Tibial nerve (tissue), 3 donors: ENCODE measurements around the gene LSM10.

ENCODE experiments used
- CTCF ChIP-seq, 5 experiments: fragments of 200-600 bp in 3 of 5; fragments of 450-650 bp in 2 of 5; sonication (generic) in 3 of 5; IDR thresholded peaks; one replicate each; pipeline ENCODE4 v1.5.1; 2016 to 2019; ENCODE audit warnings: antibody characterized with exemption in 5 of 5, mild to moderate bottlenecking in 3 of 5, moderate library complexity in 2 of 5
- POLR2A ChIP-seq, 2 donors: fragments of 450-650 bp; IDR thresholded peaks; one replicate each; pipeline ENCODE4 v1.6.1; 2017; ENCODE audit warnings: antibody characterized with exemption in 2 of 2, mild to moderate bottlenecking in 2 of 2, moderate library complexity in 2 of 2

DNA sequence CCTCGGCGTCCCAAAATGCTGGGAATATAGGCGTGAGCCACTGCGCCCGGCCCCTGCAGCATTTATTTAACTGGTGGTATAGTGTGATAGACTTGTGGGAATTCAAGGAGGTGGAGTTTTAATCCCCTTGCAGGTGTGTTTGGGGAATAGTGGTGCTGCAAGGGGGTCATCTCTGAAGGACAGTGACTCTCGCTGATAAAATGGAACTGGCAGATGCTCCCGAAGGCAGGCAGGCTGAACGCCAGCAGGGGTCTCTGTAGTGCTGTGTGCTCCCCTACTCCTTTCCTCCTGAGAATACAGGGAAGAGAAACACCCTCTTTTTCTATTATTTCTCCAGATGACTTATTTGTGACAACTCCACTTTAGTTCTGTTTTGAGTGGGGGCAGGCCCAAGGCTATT lies 48.6 kb upstream of the LSM10 start:
- TF ChIP-seq CTCF (IDR thresholded peaks at IDR 0.05): no peak
- TF ChIP-seq POLR2A (IDR thresholded peaks at IDR 0.05): no peak
